Suppressor macrophage (primary cell): ENCODE measurements around the gene PTCD2.

ENCODE experiments used
- DNase-seq, 4 experiments: peaks; one replicate each; pipeline ENCODE4 v3.0.0-alpha.2; 2020 to 2022
- total RNA-seq, 17 experiments: gene quantifications; one replicate each; lab custom pipeline; 2026; ENCODE audit warnings: mixed read lengths in 6 of 17, inconsistent platforms in 3 of 17; lab: John Stamatoyannopoulos, UW

Gene PTCD2
- 0.90 to 17.1 (median 12.0) reads per million in 17 experiments for total RNA-seq

GRCh38 chr5:72319976-72320752, at the start of gene PTCD2, which contains the start of gene MRPS27:
TSS of gene PTCD2 (plus strand) at chr5:72320373. CDS start at chr5:72320383, 10 bp downstream.
TSS of gene MRPS27 (minus strand) at chr5:72320240. CDS start at chr5:72320221, 19 bp downstream.
- DNase-seq = peak; percentile 97 to 99 (median 98)

GRCh38 chr5:72271702-72272101, 48.5 kb upstream of the PTCD2 start:
- DNase-seq = no peak

- DNase-seq = no peak
Observed at GRCh38 chr5:72272398-72272797, 47.8 kb upstream of the PTCD2 start.

GRCh38 chr5:72273547-72273946, 46.6 kb upstream of the PTCD2 start:
- DNase-seq = no peak

GRCh38 chr5:72276219-72276752, 43.9 kb upstream of the PTCD2 start:
- no peak for DNase-seq

- DNase-seq = peak in 3 of 4 experiments; percentile 3 to 9 (median 7)
Observed at GRCh38 chr5:72280581-72281069, 39.5 kb upstream of the PTCD2 start.

GRCh38 chr5:72281430-72281763, 38.8 kb upstream of the PTCD2 start:
- no peak for DNase-seq

- peak in 2 of 4 experiments; percentile 8 to 27 for DNase-seq
Observed at GRCh38 chr5:72281764-72282499, 38.2 kb upstream of the PTCD2 start.

- DNase-seq = no peak
Observed at GRCh38 chr5:72282878-72283277, 37.3 kb upstream of the PTCD2 start.

GRCh38 chr5:72283358-72283757, 36.8 kb upstream of the PTCD2 start:
- DNase-seq = no peak

- peak; percentile 18 to 63 (median 42) for DNase-seq
Observed at GRCh38 chr5:72284559-72285423, 35.4 kb upstream of the PTCD2 start.

- DNase-seq = no peak
Observed at GRCh38 chr5:72285424-72285821, 34.8 kb upstream of the PTCD2 start.

- DNase-seq = no peak
Observed at GRCh38 chr5:72286798-72287197, 33.4 kb upstream of the PTCD2 start.

- no peak for DNase-seq
Observed at GRCh38 chr5:72288924-72289323, 31.2 kb upstream of the PTCD2 start.

- DNase-seq = no peak
Observed at GRCh38 chr5:72290356-72291133, 29.6 kb upstream of the PTCD2 start.

- no peak for DNase-seq
Observed at GRCh38 chr5:72291601-72292000, 28.6 kb upstream of the PTCD2 start.

GRCh38 chr5:72292411-72292810, 27.8 kb upstream of the PTCD2 start:
- DNase-seq = no peak

GRCh38 chr5:72293495-72294055, 26.6 kb upstream of the PTCD2 start:
- no peak for DNase-seq

GRCh38 chr5:72294473-72294872, 25.7 kb upstream of the PTCD2 start:
- DNase-seq = no peak

- DNase-seq = no peak
Observed at GRCh38 chr5:72295539-72295938, 24.6 kb upstream of the PTCD2 start.

- DNase-seq = no peak
Observed at GRCh38 chr5:72296256-72296655, 23.9 kb upstream of the PTCD2 start.
